ENCODE data around the gene CREB5. TPM values are rescaled to one million over a fixed set of nuclear protein-coding genes. Genes with fewer than 3 reads are reported as not detected.
A peak's percentile ranks its signal among the peaks of the same experiment; 100 is the strongest.

The CREB5 gene
- total RNA-seq, 2 experiments from 2014 or later, result 0.19 to 0.22 TPM

DNA sequence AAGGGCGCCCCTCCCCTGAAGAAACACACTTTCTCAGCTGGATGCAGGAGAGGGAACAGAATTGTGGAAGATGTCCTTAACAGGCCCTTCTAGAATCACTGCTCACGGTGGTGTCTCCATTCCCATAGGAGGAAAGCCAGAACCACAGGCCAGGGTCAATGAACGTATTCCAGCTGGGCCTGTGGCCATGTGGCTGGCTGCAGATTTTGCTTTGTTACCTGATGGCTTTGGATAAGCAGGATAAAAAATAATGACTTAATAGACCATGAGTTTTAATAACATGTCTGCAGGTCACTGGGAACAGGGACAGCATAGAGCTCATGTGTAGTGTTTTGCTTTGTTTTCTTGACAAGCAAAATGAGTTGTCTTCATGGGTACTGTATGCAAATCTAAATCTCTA, 335.5 kb downstream of the CREB5 start:
- Mint-ChIP-seq H3K4me1 (ENCODE audit: low read depth) (no peaks in the 10 kb centered on the region), H3K27ac (no peak overlapping the region), H3K9me3 (no peaks in the 10 kb centered on the region), H3K36me3 (ENCODE audit: low read depth) (no peaks in the 10 kb centered on the region), H3K4me3 (no peak overlapping the region), H3K27me3 (no peaks in the 10 kb centered on the region)
- CTCF ChIA-PET, result no interaction called here
- no peaks in the 10 kb centered on the region for H3K36me3 ChIP-seq (ENCODE audit: insufficient read depth, low read length)
- no peaks in the 10 kb centered on the region for H3K27me3 ChIP-seq (ENCODE audit: control insufficient read depth in 1 of 2, insufficient read depth in 2 of 2, low read length in 2 of 2)
- DNase-seq (no peak), ATAC-seq (ENCODE audit: poor library complexity) (no peak)
- H3K27ac ChIP-seq (ENCODE audit: low read depth in 1 of 2, low read length in 2 of 2), result no peak overlapping the region
- TF ChIP-seq, protein P1, sequence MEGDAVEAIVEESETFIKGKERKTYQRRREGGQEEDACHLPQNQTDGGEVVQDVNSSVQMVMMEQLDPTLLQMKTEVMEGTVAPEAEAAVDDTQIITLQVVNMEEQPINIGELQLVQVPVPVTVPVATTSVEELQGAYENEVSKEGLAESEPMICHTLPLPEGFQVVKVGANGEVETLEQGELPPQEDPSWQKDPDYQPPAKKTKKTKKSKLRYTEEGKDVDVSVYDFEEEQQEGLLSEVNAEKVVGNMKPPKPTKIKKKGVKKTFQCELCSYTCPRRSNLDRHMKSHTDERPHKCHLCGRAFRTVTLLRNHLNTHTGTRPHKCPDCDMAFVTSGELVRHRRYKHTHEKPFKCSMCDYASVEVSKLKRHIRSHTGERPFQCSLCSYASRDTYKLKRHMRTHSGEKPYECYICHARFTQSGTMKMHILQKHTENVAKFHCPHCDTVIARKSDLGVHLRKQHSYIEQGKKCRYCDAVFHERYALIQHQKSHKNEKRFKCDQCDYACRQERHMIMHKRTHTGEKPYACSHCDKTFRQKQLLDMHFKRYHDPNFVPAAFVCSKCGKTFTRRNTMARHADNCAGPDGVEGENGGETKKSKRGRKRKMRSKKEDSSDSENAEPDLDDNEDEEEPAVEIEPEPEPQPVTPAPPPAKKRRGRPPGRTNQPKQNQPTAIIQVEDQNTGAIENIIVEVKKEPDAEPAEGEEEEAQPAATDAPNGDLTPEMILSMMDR (IDR thresholded peaks at IDR 0.05), result no peak
- intact Hi-C loops (cut with DNase I, micrococcal nuclease), result no loop called here
- peaks cover 0 to 4% of the 10 kb centered on the region in 2 experiments for H3K9me3 ChIP-seq (ENCODE audit: control insufficient read depth in 1 of 2, insufficient read depth in 1 of 2, low read length in 2 of 2)
- H3K4me3 ChIP-seq (ENCODE audit: low read length), result no peak overlapping the region
- H3K4me1 ChIP-seq (ENCODE audit: insufficient read depth, low read length), result no peaks in the 10 kb centered on the region
- POLR2A ChIA-PET, result no interaction called here

DNA sequence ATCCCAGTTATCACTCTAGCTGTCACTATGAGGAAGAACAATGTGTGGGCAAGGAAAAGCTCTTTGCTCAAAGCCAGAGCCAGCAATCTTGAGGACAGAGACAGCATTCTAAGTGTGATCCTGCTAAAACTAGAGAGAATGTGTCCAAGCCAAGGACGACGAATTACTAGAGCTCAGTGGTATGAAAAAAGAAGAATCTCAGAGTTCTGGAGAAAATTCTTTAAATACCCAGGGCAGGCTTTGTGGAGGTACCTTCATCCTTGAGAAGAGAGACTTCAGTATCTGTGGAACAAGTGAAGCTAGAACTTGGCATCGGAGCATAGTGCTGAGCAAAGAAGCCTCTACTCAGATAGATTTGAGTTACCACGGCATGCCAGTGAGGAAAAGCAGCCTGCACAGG, 336.0 kb downstream of the CREB5 start:
- Histone ChIP-seq H3K27ac (ENCODE audit: low read depth in 1 of 2, low read length in 2 of 2) (no peak overlapping the region), H3K9me3 (ENCODE audit: control insufficient read depth in 1 of 2, insufficient read depth in 1 of 2, low read length in 2 of 2) (peaks cover 0 to 4% of the 10 kb centered on the region in 2 experiments), H3K27me3 (ENCODE audit: control insufficient read depth in 1 of 2, insufficient read depth in 2 of 2, low read length in 2 of 2) (no peaks in the 10 kb centered on the region), H3K36me3 (ENCODE audit: insufficient read depth, low read length) (no peaks in the 10 kb centered on the region), H3K4me3 (ENCODE audit: low read length) (no peak overlapping the region), H3K4me1 (ENCODE audit: insufficient read depth, low read length) (no peaks in the 10 kb centered on the region)
- ATAC-seq (ENCODE audit: poor library complexity), result no peak
- intact Hi-C loops (cut with DNase I, micrococcal nuclease), result no loop called here
- Mint-ChIP-seq H3K4me1 (ENCODE audit: low read depth) (no peaks in the 10 kb centered on the region), H3K9me3 (no peaks in the 10 kb centered on the region), H3K4me3 (no peak overlapping the region), H3K36me3 (ENCODE audit: low read depth) (no peaks in the 10 kb centered on the region), H3K27ac (no peak overlapping the region), H3K27me3 (no peaks in the 10 kb centered on the region)
- no peak for DNase-seq
- TF ChIP-seq, protein P1 (IDR thresholded peaks at IDR 0.05), result no peak
- CTCF ChIA-PET, result no interaction called here
- POLR2A ChIA-PET, result no interaction called here

GRCh38 chr7:28748933-28749584, 336.7 kb downstream of the CREB5 start:
- Histone ChIP-seq H3K4me3 (ENCODE audit: low read length) (no peak overlapping the region), H3K27ac (ENCODE audit: low read depth in 1 of 2, low read length in 2 of 2) (no peak overlapping the region), H3K9me3 (ENCODE audit: control insufficient read depth in 1 of 2, insufficient read depth in 1 of 2, low read length in 2 of 2) (peaks cover 0 to 4% of the 10 kb centered on the region in 2 experiments), H3K27me3 (ENCODE audit: control insufficient read depth in 1 of 2, insufficient read depth in 2 of 2, low read length in 2 of 2) (no peaks in the 10 kb centered on the region), H3K36me3 (ENCODE audit: insufficient read depth, low read length) (no peaks in the 10 kb centered on the region), H3K4me1 (ENCODE audit: insufficient read depth, low read length) (no peaks in the 10 kb centered on the region)
- ATAC-seq (ENCODE audit: poor library complexity), result no peak
- ChIA-PET CTCF (no interaction called here), POLR2A (no interaction called here)
- H3K4me1 Mint-ChIP-seq (ENCODE audit: low read depth), result no peaks in the 10 kb centered on the region
- intact Hi-C loops (cut with DNase I, micrococcal nuclease), result no loop called here
- DNase-seq, result peak in 3 of 14 experiments; percentile 3 to 30 (median 23)
- H3K4me3 Mint-ChIP-seq, result no peak overlapping the region
- TF ChIP-seq, protein P1 (IDR thresholded peaks at IDR 0.05), result no peak
- no peaks in the 10 kb centered on the region for H3K27me3 Mint-ChIP-seq
- no peaks in the 10 kb centered on the region for H3K36me3 Mint-ChIP-seq (ENCODE audit: low read depth)
- H3K9me3 Mint-ChIP-seq, result no peaks in the 10 kb centered on the region
- no peak overlapping the region for H3K27ac Mint-ChIP-seq
